HG03135 (cell line): ENCODE results near the gene HMGXB4.

Experiments
- ATAC-seq: cut with Tn5 transposase; IDR thresholded peaks from one replicate; pipeline ENCODE4 v1.9.1; 2021; ENCODE audit warnings: mild to moderate bottlenecking, moderate library complexity; ENCODE audit not compliant: unreplicated experiment

HMGXB4 gene

GRCh38 chr22:35325209-35325608 is 67.9 kb downstream of the HMGXB4 start:
- no peak for ATAC-seq

GRCh38 chr22:35326854-35327562 is 69.7 kb downstream of the HMGXB4 start:
- no peak for ATAC-seq

DNA sequence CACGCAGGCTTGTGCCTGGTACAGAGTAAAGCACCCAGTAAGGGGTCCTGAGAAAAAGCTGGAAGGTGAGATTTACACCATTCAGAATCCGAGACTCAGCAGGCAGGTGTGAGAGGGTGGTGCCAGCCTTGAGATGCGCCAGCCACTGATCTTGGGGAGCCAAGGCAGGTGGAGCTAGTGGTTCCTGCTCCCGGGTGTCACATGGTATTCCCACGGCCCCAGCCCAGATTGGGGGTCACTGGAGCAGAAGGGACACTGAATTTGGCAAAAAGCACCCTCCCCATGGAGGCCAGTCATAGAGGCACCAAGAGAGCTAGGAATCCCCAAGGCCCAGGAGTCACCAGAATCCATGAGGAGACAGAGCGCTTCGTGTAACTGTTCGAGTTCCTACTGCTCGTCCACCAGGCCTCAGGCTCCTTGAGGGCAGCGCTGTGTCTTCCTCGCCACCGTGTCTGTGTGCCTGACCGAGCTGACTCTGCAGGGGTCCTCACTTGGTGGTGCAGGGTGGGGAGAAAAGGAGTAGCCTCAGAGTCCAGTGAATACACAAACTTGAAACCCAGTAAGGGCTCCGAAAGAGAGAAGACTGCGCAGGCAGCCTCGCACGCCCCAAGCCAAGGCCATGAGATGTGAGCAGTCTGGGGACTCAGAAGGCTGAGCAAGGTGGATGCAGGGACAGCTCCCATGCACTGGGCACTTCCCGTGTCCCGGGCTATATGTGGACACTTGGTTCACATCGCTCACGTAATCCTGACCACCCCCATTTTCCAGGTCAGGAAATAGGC is 70.6 kb downstream of the HMGXB4 start:
- ATAC-seq, result no peak

- ATAC-seq, result no peak
Measured at GRCh38 chr22:35328472-35328885, 71.2 kb downstream of the HMGXB4 start.

- no peak for ATAC-seq
Measured at GRCh38 chr22:35329114-35329847, 72.0 kb downstream of the HMGXB4 start.

GRCh38 chr22:35330258-35330861 is 73.1 kb downstream of the HMGXB4 start:
- ATAC-seq, result no peak

- no peak for ATAC-seq
Measured at GRCh38 chr22:35332278-35332677, 75.0 kb downstream of the HMGXB4 start.

DNA sequence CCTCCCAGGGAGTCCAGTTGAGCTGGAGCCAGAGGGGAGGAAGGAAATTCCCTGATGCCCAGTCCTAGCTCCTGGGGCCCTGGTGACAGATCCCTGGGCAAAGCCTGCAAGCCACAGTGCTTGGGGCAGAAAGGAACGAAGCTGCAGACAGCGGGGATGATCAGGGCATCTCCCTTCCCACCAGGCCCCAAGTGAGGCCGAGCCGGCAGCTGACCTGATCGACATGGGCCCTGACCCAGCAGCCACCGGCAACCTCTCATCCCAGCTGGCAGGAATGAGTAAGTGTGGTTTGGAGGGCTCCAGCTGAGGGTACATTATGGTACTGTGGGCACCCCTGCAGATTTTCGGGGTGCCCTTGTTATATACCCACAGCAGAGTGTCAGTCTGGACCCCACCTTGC is 75.9 kb downstream of the HMGXB4 start:
- ATAC-seq, result no peak

DNA sequence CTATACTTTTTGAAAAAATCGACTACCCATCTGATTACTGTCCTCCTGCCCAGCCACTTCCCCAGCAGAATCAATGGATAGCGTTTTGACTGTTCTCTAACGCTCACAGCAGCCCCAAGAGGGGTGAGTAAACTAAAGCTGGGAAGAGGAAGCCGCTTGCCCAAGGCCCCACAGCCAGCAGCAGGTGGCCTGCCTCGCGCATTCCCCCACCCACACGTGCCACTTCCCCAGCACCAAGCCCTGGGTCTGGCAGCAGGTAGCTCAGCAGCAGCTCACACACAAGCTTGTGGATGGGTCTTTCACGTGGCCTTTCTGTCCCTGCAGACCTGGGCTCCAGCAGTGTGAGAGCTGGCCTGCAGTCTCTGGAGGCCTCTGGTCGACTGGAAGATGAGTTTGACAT is 76.7 kb downstream of the HMGXB4 start:
- no peak for ATAC-seq

GRCh38 chr22:35335468-35335867 is 78.2 kb downstream of the HMGXB4 start:
- ATAC-seq, result no peak

- ATAC-seq, result no peak
Measured at GRCh38 chr22:35335936-35336781, 78.9 kb downstream of the HMGXB4 start.

GRCh38 chr22:35337932-35338331 is 80.6 kb downstream of the HMGXB4 start:
- ATAC-seq, result no peak

GRCh38 chr22:35341090-35341874 is 84.0 kb downstream of the HMGXB4 start:
- no peak for ATAC-seq

DNA sequence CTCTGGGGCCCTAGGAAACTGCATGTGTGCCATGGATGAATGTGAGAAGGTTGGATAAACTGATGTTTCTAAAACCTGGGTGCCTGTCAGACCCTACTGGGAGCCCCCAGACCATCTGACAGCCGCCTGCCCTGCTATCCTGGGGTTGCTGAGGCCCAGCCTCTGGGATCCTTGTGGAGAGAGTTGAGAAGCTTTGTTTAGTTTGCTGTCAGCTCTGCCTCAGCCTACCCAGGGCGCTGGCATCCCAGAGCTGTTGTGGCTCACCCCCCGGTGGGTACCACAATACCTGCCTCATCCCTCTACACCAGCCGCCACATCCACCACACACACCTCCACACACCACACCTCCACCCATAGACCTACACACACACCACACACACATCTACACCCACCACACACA is 85.1 kb downstream of the HMGXB4 start:
- ATAC-seq, result no peak

GRCh38 chr22:35343664-35344550 is 86.6 kb downstream of the HMGXB4 start:
- ATAC-seq, result no peak

DNA sequence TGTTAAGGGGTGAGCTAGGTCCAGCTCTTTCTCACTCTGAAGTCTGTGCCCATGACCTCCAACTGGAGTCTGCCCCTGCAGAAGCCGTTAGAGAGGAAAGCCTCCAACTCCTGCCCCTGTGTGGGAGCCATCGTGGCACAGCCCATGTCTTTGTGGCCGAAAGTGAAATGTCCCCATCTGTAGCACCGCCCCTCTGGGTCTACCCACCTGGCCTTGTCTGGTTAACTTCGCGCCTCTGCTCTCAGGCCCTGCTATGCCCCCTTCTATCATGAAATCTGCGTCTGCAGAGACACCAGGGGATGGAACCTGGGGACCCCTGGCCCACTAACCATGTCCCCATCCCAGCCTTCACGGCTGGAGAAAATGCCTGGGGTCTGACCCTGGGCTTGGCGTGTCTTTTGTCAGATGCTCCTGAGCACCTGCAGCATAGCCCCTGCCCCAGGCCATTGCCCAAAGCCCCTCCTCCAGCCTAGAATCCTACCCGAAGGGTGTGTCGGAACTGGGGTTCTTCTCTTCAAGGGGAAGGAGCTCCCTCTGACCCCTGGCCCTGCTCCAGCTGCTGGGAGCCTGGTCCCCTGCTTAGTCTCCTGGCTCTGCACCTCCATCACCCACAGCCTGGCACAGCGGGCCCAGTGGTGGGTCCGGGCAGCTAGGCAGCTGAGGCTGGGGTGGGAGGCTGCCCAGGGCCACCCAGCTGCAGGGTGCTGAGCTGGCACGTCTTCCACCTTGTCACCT is 87.8 kb downstream of the HMGXB4 start:
- no peak for ATAC-seq
